ENCODE results near the gene TMEM245.
"Not testable (repeated sequence)": the region's sequence is repeated elsewhere in the genome, so short reads cannot be mapped to it uniquely, and the experiment has no call there.

Gene TMEM245

DNA sequence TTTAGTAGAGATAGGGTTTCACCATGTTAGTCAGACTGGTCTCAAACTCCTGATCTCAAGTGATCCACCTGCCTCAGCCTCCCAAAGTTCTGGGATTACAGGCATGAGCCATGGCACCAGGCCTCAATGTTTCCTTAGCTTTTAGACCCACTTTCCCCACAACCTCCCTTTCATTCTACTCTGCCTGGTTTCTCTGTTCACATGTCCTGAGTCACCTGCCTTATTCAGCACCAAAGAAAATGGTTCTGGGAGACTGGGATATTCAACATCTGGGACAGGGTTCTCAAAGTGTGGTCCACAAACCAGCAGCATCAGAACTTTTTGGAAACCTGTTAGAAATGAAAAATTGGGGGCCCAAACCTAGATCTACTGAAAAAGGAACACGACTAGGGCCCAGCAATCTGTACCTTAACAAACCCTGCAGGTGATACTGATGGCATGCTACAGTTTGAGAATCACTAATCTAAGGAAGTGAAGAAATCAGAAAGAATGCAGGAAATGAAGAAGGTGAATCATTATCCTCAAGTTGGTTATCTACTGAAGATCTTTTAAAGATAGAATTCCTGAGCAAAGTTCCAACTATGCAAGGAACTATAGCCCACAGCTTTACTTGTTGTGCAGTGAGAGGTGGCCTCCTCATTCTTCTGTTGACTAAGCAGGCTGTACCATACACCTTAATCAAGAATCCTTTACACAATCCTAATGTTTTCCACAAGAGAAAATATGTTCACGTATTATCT is 54.6 kb downstream of the TMEM245 start:
- no peak for DNase-seq (ENCODE audit: low spot score)
- TF ChIP-seq, protein P1, sequence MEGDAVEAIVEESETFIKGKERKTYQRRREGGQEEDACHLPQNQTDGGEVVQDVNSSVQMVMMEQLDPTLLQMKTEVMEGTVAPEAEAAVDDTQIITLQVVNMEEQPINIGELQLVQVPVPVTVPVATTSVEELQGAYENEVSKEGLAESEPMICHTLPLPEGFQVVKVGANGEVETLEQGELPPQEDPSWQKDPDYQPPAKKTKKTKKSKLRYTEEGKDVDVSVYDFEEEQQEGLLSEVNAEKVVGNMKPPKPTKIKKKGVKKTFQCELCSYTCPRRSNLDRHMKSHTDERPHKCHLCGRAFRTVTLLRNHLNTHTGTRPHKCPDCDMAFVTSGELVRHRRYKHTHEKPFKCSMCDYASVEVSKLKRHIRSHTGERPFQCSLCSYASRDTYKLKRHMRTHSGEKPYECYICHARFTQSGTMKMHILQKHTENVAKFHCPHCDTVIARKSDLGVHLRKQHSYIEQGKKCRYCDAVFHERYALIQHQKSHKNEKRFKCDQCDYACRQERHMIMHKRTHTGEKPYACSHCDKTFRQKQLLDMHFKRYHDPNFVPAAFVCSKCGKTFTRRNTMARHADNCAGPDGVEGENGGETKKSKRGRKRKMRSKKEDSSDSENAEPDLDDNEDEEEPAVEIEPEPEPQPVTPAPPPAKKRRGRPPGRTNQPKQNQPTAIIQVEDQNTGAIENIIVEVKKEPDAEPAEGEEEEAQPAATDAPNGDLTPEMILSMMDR (IDR thresholded peaks at IDR 0.05; ENCODE audit: extremely low read depth, insufficient read depth, missing control alignments) = no peak
- in situ Hi-C loops (cut with MboI; ENCODE audit: low pct_unique_long_range_greater_than_20kb, low sequenced_read_pairs, unreplicated experiment) = no loop called here

DNA sequence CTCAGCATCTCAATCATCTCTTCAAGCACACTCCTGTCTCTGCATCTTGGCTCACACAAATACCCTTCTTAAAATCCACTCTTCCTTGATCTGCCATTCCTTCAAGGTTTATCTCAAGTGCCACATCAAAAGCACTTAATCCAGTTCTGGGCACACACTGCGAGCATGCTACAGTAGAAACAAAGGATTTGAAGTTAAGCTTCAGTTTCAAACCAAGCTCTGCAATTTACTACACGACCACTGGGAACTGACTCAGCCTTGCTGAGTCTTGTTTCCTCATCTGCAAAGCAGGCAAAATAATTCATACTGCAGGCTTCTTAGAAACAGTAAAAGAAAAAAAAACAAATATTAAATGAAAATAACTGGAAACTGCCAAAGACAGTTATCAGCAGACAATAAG is 56.0 kb downstream of the TMEM245 start:
- in situ Hi-C loops (cut with MboI; ENCODE audit: low pct_unique_long_range_greater_than_20kb, low sequenced_read_pairs, unreplicated experiment) = no loop called here
- DNase-seq (ENCODE audit: low spot score) = no peak
- TF ChIP-seq, protein P1 (IDR thresholded peaks at IDR 0.05; ENCODE audit: extremely low read depth, insufficient read depth, missing control alignments) = no peak

DNA sequence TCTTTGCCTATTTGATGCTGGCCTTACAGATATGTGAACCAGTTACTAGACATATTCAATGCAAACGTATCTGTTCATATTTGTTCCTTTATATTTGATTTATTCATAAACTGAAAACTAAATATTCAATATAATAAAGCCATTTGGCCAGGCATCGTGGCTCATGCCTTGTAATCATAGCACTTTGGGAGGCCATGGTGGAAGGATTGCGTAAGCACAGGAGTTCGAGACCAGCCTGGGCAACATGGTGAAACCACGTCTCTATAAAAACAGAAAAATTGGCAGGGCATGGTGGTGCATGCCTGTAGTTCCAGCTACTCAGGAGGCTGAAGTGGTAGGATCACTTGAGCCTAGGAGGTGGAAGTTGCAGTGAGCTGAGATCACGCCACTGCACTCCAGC is 57.2 kb downstream of the TMEM245 start:
- no peak for DNase-seq (ENCODE audit: low spot score)
- in situ Hi-C loops (cut with MboI; ENCODE audit: low pct_unique_long_range_greater_than_20kb, low sequenced_read_pairs, unreplicated experiment) = no loop called here
- TF ChIP-seq, protein P1 (IDR thresholded peaks at IDR 0.05; ENCODE audit: extremely low read depth, insufficient read depth, missing control alignments) = no peak

DNA sequence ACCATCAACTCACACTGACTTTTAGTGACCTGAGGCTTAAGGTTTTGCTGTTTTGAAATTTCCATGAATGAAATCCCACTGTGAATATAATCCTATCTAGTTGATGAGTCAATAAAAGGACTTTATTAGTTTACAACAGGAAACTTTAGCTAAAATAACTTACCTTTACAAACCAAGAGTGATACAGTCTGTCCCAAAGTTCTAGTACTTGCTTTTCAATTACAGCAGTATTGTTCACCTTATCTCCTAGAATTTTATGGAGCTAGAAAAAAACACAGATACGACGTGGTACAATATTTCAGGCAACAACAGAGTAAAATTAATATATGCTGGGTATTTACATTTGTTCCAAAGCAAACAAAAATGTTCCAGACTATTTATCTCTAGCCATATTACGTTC is 59.6 kb downstream of the TMEM245 start:
- in situ Hi-C loops (cut with MboI; ENCODE audit: low pct_unique_long_range_greater_than_20kb, low sequenced_read_pairs, unreplicated experiment) = no loop called here
- TF ChIP-seq, protein P1 (IDR thresholded peaks at IDR 0.05; ENCODE audit: extremely low read depth, insufficient read depth, missing control alignments) = no peak
- no peak for DNase-seq (ENCODE audit: low spot score)

DNA sequence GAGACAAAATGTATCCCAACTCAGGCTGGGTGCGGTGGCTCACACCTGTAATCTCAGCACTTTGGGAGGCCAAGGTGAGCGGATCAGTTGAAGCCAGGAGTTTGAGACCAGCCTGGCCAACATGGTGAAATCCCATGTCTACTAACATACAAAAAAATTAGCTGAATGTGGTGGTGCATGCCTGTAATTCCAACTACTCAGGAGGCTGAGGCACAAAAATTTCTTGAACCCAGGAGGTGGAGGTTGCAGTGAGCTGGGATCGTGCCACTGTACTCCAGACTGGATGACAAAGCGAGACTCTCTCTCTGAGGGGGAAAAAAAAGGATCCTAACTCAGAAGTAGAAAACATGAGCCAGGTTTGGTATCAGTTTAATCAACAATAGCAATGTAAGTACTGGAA is 66.6 kb downstream of the TMEM245 start:
- DNase-seq (ENCODE audit: low spot score); in situ Hi-C loops (cut with MboI; ENCODE audit: low pct_unique_long_range_greater_than_20kb, low sequenced_read_pairs, unreplicated experiment): not testable (repeated sequence)

DNA sequence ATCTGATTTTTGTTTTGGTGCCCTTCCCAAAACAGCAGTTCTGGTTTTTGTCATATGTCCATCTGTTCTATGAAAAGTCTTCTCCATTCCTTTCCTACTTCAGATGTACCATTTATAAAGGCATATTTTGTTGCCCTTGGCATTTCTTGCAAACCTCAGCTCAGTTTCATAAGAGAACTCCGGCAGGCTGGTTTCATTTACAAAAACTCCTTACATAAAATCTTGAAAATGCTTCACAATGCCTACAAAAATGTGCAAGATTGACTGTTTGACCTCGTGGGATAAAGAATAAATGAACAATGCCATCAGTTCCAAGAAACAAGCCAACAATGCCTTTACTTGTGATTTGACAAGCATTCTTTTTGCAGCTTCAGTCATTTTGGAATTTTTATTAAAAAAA is 67.3 kb downstream of the TMEM245 start:
- in situ Hi-C loops (cut with MboI; ENCODE audit: low pct_unique_long_range_greater_than_20kb, low sequenced_read_pairs, unreplicated experiment) = no loop called here
- TF ChIP-seq, protein P1 (IDR thresholded peaks at IDR 0.05; ENCODE audit: extremely low read depth, insufficient read depth, missing control alignments) = no peak
- no peak for DNase-seq (ENCODE audit: low spot score)

DNA sequence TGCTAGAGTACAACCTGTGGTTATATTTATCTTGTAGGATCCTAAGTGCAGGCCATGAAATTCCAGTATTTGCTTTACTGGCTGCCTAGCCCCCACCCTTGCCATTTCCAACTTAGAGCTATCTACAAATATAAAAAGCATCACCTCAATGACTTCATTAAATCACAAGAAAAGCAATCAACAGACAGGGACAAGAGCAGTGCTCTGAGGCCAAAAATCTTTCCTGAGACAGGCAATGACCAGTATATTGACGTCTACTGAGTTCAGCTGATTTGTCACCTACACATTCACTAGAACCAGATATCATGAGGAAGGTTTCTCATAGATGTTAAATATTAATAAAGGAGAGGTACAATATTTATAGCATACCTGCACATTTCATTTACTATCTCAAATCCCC is 68.0 kb downstream of the TMEM245 start:
- no peak for DNase-seq (ENCODE audit: low spot score)
- in situ Hi-C loops (cut with MboI; ENCODE audit: low pct_unique_long_range_greater_than_20kb, low sequenced_read_pairs, unreplicated experiment) = no loop called here
- TF ChIP-seq, protein P1 (IDR thresholded peaks at IDR 0.05; ENCODE audit: extremely low read depth, insufficient read depth, missing control alignments) = no peak

Measured in GM13977 (cell line).